Stimulated activated CD4-positive, alpha-beta T cell treated with anti-CD3 and anti-CD28 coated beads, Interleukin-15, amount 100 ng/mL, for 48 hours (primary cell): Measurements from ENCODE around the gene ALDH1A2.
A peak's percentile ranks its signal among the peaks of the same experiment; 100 is the strongest.
"Not testable (repeated sequence)": the region's sequence is repeated elsewhere in the genome, so short reads cannot be mapped to it uniquely, and the experiment has no call there.

Source experiments
- DNase-seq, 2 donors: peaks; one replicate each; pipeline ENCODE4 v3.0.0-alpha.2; 2020; ENCODE audit warnings: low read depth in 2 of 2

The ALDH1A2 gene

GRCh38 chr15:58065445-58066041, at the start of gene ALDH1A2:
Gene ALDH1A2, minus strand, starts transcription at chr15:58065711. Its CDS starts 61 bp downstream, at chr15:58065650.
- peak in 1 of 2 donors; percentile 7 for DNase-seq

- DNase-seq, result no peak
Observed at GRCh38 chr15:58114812-58115211, 49.3 kb upstream of the ALDH1A2 start.

GRCh38 chr15:58114388-58114787, 48.9 kb upstream of the ALDH1A2 start:
- no peak for DNase-seq

- not testable (repeated sequence) for DNase-seq
Observed at GRCh38 chr15:58113358-58113757, 47.8 kb upstream of the ALDH1A2 start.

- no peak for DNase-seq
Observed at GRCh38 chr15:58111718-58112104, 46.2 kb upstream of the ALDH1A2 start.

- DNase-seq, result no peak
Observed at GRCh38 chr15:58110999-58111717, 45.6 kb upstream of the ALDH1A2 start.

- no peak for DNase-seq
Observed at GRCh38 chr15:58109419-58109818, 43.9 kb upstream of the ALDH1A2 start.

- DNase-seq, result no peak
Observed at GRCh38 chr15:58108117-58108516, 42.6 kb upstream of the ALDH1A2 start.

GRCh38 chr15:58103482-58103881, 38.0 kb upstream of the ALDH1A2 start:
- no peak for DNase-seq

GRCh38 chr15:58096529-58097084, 31.1 kb upstream of the ALDH1A2 start:
- DNase-seq, result no peak

GRCh38 chr15:58095415-58095814, 29.9 kb upstream of the ALDH1A2 start:
- DNase-seq, result no peak

GRCh38 chr15:58087871-58088270, 22.4 kb upstream of the ALDH1A2 start:
- no peak for DNase-seq

GRCh38 chr15:58086491-58086890, 21.0 kb upstream of the ALDH1A2 start:
- no peak for DNase-seq

- no peak for DNase-seq
Observed at GRCh38 chr15:58083526-58083925, 18.0 kb upstream of the ALDH1A2 start.

GRCh38 chr15:58081891-58082290, 16.4 kb upstream of the ALDH1A2 start:
- DNase-seq, result no peak

GRCh38 chr15:58081456-58081855, 15.9 kb upstream of the ALDH1A2 start:
- no peak for DNase-seq

GRCh38 chr15:58080959-58081358, 15.4 kb upstream of the ALDH1A2 start:
- DNase-seq, result not testable (repeated sequence)

- no peak for DNase-seq
Observed at GRCh38 chr15:58080398-58080797, 14.9 kb upstream of the ALDH1A2 start.

GRCh38 chr15:58078591-58078990, 13.1 kb upstream of the ALDH1A2 start:
- DNase-seq, result no peak

- DNase-seq, result no peak
Observed at GRCh38 chr15:58077427-58077826, 11.9 kb upstream of the ALDH1A2 start.

- DNase-seq, result no peak
Observed at GRCh38 chr15:58074452-58074851, 8.9 kb upstream of the ALDH1A2 start.

GRCh38 chr15:58070801-58071418, 5.4 kb upstream of the ALDH1A2 start:
- DNase-seq, result peak in 1 of 2 donors; percentile 35

GRCh38 chr15:58069008-58069407, 3.5 kb upstream of the ALDH1A2 start:
- DNase-seq, result no peak
